GM21576 (cell line): ENCODE measurements around the gene GPR158.

ENCODE experiments used
- ATAC-seq: cut with Tn5 transposase; IDR thresholded peaks from one replicate; pipeline ENCODE4 v1.9.1; 2021; ENCODE audit warnings: mild to moderate bottlenecking, moderate library complexity; ENCODE audit not compliant: unreplicated experiment

Gene GPR158

DNA sequence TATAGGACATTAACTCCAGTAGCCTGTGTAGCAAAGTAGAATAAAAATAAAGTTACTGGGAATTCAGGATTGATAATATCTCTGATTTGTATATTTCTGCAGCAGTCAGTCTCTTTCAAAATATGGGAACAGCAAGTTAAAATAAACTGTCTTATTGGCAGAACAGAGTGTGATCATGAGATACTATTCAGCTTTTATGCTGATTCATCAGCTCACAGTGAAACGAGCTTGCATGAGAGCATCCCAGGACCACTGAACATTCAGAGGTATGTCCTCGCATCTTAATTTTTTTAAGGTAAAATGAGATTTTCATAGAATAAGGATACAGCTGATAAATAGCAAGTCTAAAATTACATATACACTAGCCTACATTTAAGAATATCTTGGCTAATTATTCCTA is 476.7 kb downstream of the GPR158 start:
- no peak for ATAC-seq
